T-helper 1 cell (primary cell): ENCODE results near the gene VASH1.
A peak's percentile ranks its signal among the peaks of the same experiment; 100 is the strongest.
"Not testable (repeated sequence)": the region's sequence is repeated elsewhere in the genome, so short reads cannot be mapped to it uniquely, and the experiment has no call there.

Source experiments
- DNase-seq, 5 donors: peaks; one replicate each; pipeline ENCODE4 v3.0.0-alpha.2; 2012 to 2020
- total RNA-seq, 4 donors: gene quantifications; one replicate each; lab custom pipeline; 2026; lab: John Stamatoyannopoulos, UW

The VASH1 gene
- 11.6 to 47.9 (median 27.7) reads per million in 4 donors for total RNA-seq

- peak in 4 of 5 donors; percentile 15 to 69 (median 30) for DNase-seq
Measured at GRCh38 chr14:76761136-76761959, at the start of gene VASH1. Gene VASH1, plus strand, starts transcription at chr14:76761468. Its CDS starts 1,354 bp downstream, at chr14:76762822.

DNA sequence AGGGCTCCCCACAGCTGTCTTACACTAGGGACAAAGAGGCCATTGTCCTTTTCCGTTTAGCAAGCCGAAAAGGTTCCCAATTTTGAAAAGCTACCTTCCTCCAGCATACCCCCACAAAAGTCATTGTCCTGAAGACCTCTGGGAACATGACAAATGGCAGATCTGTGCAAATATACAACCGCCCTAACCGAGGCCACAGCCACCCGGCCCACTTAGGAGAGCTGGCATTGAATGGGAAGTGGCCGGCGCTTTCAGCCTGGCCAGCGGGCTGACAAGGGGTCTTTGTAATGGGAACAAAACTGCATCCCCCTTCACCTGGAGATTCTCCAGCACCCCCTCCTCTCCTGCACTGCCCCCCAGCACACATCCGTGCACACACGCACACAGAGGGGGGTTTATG, 48.1 kb upstream of the VASH1 start:
- no peak for DNase-seq

- no peak for DNase-seq
Measured at GRCh38 chr14:76714470-76714869, 46.8 kb upstream of the VASH1 start.

GRCh38 chr14:76715101-76715500, 46.2 kb upstream of the VASH1 start:
- DNase-seq = no peak

- no peak for DNase-seq
Measured at GRCh38 chr14:76715511-76716081, 45.7 kb upstream of the VASH1 start.

DNA sequence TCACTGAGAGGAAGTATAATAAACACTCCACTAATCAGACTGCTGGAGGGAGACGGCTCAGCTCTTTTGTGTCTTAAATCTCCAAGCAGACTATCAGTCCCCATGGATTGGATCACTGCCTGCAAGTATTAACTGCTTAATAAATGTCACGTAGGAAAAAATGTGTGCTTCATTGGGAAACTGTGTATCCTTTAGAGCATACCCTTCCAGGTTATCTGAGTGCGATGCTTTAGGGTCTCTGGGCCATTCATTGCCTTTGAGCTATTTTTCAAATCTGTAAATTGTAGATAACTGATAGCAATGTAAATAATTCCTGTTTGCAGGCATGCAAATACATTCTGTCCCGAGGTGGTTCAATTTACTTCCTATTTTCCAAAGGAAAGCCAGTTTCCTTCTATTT, 45.0 kb upstream of the VASH1 start:
- DNase-seq = no peak

- no peak for DNase-seq
Measured at GRCh38 chr14:76717508-76718290, 43.6 kb upstream of the VASH1 start.

DNA sequence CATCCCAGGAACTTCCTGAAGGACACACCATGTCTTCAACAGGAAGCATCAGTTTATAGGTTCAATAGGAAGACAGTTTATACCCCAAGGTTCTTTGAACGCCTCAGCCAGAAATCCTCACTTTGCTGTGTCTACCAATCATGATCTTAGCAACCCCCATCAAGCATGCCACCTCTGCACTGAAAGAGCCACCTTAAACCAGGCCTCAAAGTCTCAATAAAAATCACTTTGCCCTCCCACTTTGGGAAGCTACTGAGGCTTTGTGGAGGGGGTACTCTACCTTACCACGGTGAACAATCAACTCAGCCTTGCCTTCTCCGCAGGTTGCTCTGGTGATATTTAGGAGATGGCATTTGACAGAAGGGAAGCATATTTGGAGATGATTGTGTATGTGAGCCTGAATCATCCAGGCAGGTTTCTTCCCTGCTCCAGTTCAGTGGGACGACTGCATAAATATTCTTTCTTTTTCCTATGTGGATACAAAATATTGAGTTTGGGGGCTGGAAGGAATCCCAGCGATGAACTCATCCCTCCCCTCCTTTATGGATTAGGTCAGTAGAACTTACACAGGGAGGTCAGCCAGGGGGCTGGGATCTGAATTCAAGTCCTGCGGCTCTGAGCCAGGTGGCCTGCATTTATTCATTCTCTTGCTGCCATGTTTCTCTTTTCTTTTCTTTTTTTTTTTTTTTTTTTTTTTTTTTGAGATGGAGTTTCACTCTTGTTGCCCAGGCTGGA, 42.8 kb upstream of the VASH1 start:
- DNase-seq = no peak

DNA sequence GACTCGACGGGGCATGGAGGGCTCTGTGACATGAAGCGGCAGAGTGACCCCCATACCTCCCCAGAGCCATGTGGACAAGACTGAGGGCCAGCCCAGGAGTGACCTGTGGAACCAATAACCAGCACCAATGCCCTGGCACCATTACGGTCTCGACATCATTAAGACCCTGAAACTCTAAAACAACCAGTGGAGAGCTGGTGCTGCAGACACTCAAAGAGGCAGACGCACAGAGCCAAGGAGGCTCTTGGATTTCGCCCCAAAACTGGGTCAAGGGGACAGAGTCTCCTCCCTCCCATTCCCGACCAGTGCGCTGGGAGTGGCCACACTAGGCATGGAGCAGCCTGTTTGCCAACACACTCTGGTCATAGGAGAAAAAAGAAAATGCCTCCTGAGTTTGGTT, 41.6 kb upstream of the VASH1 start:
- no peak for DNase-seq

DNA sequence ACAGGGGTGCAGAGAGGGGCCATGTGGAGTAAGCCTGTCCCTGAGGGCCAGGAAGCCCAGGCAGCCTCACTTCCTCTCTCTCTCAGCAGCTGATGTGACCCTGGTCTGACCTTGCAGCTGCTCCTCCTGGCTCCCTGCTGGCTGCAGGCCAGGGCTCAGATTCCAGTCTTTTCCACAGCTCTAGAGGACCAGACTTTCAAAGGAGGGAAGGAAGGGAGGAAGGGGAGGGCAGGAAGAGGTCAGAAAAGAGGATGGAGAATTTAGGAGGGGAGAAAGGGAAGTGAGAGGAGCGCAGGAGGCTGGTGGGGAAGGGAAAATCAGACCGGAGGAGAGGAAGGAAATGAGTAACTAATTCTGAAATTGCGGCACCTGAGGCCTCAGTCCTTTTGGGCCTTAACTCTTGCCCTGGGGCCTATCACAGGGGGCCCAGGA, 40.9 kb upstream of the VASH1 start:
- DNase-seq = no peak

DNA sequence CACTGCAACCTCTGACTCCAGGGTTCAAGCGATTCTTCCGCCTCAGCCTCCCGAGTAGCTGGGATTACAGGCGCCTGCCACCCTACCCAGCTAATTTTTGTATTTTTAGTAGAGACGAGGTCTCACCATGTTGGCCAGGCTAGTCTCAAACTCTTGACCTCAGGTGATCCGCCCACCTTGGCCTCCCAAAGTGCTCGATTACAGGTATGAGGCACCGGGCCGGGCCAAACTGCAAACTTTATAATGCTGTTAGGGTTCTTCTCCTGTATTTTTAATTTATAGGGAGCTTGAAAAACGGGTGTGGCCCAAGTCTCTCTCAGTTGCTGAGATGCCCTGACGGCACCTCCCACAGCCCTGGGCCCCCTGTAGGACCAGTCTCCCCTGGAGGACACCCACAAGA, 39.8 kb upstream of the VASH1 start:
- not testable (repeated sequence) for DNase-seq

DNA sequence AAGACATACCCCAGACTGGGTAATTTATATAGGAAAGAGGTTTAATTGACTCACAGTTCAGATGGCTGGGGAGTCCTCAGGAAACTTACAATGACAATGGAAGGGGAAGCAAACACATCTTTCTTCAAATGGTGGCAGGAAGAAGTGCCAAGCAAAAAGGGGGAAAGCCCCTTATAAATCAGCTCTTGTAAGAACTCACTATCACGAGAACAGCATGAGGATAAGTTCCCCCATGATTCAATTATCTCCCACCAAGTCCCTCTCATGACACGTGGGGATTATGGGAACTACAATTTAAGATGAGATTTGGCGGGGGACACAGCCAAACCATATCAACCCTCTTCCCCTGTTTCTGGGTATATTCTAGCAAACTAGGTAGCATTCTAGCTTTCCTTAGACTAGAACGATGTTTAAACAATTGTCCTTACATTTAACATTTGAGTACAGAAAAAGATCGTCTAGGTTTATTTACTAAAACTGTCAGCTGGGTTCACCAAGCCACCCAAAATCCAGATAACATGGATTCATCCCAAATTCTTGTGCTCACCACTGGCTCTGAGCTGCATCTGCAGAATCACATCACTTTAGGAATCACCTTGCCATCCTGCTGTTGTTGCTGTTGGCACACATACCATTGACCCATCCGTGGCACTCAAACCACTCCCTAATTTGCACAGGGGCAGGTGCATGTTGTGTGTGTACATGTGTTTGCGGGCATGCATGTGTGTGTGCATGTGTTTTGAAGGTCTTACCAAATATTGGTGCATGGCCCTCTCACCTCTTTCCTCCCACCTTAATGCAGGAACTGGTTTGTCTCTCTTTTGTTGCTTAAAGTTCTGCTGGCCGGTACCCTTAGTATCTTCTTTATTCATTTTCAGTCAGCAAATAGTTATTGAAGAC, 36.4 kb upstream of the VASH1 start:
- DNase-seq = no peak

GRCh38 chr14:76726551-76726970, 34.7 kb upstream of the VASH1 start:
- DNase-seq = no peak

DNA sequence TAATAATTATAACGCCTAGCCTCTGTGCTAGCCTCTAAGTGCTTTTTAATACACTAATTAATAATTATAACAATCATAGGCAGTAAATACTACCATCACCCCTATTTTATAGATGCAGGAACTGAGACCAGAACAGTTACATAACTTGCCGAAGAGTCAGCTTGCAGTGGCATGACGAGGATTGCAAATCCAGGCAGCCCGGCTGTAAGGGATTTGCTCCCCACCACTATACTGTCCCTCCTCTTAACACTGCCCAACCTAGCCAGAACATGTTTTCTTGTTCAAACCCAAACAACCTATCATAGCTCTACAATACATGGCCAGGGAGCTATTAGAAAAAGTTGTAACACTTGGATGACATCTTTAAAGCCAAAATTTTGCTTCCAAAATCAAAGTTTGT, 33.9 kb upstream of the VASH1 start:
- no peak for DNase-seq

DNA sequence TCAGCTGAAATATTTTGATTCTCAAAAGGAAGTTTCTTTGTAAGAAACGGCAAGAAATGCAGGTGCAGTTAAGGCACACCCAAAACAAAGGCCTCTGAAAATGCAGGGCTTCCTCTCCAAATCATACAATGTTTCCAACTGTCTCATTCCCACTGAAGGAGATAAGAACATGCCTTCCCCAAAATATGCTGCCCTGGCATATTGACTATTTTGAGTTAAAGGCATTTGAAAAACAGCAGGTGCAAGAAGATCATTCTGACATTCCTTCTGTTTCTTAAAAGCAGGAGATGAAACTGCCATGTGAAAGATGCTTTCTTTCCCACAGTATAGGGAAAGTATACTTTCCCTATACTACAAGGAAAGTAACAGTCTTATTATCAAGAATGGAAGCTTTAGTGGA, 33.4 kb upstream of the VASH1 start:
- DNase-seq = no peak

GRCh38 chr14:76729258-76729657, 32.0 kb upstream of the VASH1 start:
- no peak for DNase-seq

DNA sequence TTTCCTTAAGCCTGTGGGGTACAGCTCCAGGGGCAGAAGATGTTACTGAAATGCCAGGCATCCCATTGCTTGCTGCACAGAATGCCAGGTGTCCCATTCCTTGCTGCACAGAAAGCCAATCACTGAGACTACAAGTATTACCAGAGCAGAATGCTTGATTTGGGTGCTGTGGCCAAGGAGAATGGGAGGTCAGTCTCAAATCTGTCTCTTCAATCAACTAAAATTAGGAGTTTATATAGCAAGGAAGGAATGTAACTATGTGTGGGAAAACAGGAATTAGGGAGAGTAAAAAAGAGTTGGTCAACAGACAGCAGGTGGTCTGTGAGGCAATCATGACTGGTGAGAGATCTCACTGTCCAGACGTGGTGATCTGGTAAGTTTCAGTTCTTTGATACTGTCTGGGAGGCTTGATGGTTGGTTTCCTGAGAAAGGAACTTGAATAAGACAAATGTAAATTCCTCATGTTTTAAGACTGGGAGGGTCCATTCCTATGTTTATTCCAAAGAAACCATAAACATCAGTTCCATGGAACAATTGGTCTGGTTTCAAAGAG, 31.2 kb upstream of the VASH1 start:
- DNase-seq = no peak

- not testable (repeated sequence) for DNase-seq
Measured at GRCh38 chr14:76734501-76734900, 26.8 kb upstream of the VASH1 start.

- DNase-seq = no peak
Measured at GRCh38 chr14:76736514-76736913, 24.8 kb upstream of the VASH1 start.

GRCh38 chr14:76741074-76741473, 20.2 kb upstream of the VASH1 start:
- no peak for DNase-seq

DNA sequence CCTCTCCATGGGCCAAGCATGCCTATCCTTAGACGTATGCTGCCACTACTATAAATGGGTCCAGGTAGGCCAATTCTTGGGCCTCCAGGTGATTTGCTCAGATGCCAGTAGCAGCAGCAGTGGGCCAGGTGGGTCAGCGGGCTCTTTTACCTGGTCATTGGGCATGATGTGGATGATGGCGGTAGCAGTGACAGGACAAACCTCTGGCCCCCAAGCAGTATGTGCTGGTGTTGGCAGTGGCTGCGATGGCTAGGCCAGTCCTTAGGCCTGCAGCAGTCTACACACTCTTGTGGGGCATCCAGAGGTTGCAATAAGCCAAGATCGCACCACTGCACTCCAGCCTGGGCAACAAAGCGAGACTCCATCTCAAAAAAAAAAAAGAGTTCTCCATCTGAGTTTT, 19.1 kb upstream of the VASH1 start:
- DNase-seq = no peak
